Erythroblast (primary cell): ENCODE measurements around the gene PIK3R1.

Source experiments
- GATA1 ChIP-seq: IDR thresholded peaks from 2 replicates; pipeline ENCODE4 v1.6.1; 2011; ENCODE audit warnings: low read depth, mild to moderate bottlenecking, control low read depth, low read length, moderate library complexity
- POLR2A ChIP-seq: IDR thresholded peaks from 2 replicates; pipeline ENCODE4 v1.6.1; 2011; ENCODE audit warnings: mild to moderate bottlenecking, low read length

DNA sequence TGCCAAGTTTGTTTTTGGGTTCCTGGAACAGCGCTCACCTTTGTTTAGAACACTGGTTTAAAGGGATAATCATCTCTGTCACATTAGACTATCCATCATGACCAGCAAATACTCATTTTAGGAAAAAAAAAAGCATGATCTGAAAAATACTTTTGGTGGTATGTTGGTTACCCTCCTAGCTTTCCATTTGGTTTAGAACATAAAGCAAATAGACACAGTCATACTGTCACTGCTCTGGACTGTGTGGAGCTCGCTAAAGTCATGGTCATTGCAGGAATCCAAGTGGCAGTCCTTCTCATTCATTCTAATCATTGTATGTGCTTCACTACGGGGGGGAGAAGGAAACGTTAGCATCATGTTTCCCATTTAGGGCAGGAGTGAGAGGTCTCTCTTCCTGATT lies 83.5 kb downstream of the PIK3R1 start:
- TF ChIP-seq POLR2A (no peak), GATA1 (no peak)
